H7 (cell line): ENCODE results near the gene HLA-C. TPM values are rescaled to one million over a fixed set of nuclear protein-coding genes. Genes with fewer than 3 reads are reported as not detected.
"Not testable (repeated sequence)": the region's sequence is repeated elsewhere in the genome, so short reads cannot be mapped to it uniquely, and the experiment has no call there.

Experiments used
- DNase-seq: peaks from one replicate; pipeline ENCODE4 v3.0.0; 2012
- H3K27me3 ChIP-seq: 2 replicates; pipeline ENCODE4 v1.6.0; 2011; ENCODE audit warnings: mild to moderate bottlenecking, low read length; ENCODE audit not compliant: control insufficient read depth, insufficient read depth
- H3K36me3 ChIP-seq: replicated peaks from 2 replicates; pipeline ENCODE4 v1.5.1; 2011; ENCODE audit warnings: low read length; ENCODE audit not compliant: control insufficient read depth, insufficient read depth
- H3K4me3 ChIP-seq: 2 replicates; pipeline ENCODE4 v1.5.1; 2011; ENCODE audit warnings: low read depth, mild to moderate bottlenecking, control low read depth, low read length, moderate library complexity; ENCODE audit not compliant: insufficient read depth
- total RNA-seq: library from RNA; depleted of rRNA; stranded (reverse); fragments of >200 nt; shearing (Covaris generic); gene quantifications from 2 replicates; pipeline ENCODE4 v1.2.3, GENCODE V29; 2014

HLA-C gene
- total RNA-seq, 1 experiment from 2014 or later: 33.7 TPM

- H3K27me3 ChIP-seq, DNase-seq, H3K4me3 ChIP-seq, H3K36me3 ChIP-seq: not testable (repeated sequence)
Measured at GRCh38 chr6:31263346-31263933, 8.5 kb downstream of the HLA-C start.

DNA sequence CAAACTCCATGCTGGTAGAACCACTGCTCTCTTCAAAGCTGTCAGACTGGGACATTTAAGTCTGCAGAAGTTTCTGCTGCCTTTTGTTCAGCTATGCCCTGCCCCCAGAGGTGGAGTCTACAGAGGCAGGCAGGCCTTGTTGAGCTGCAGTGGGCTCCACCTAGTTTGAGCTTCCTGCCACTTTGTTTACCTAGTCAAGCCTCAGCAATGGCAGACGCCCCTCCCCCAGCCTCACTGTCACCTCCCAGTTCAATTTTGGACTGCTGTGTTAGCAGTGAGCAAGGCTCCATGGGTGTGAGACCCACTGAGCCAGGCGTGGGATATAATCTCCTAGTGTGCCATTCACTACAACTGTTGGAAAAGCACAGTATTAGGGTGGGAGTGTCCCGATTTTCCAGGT is 11.9 kb downstream of the HLA-C start:
- H3K36me3 ChIP-seq, H3K27me3 ChIP-seq, DNase-seq, H3K4me3 ChIP-seq: not testable (repeated sequence)

DNA sequence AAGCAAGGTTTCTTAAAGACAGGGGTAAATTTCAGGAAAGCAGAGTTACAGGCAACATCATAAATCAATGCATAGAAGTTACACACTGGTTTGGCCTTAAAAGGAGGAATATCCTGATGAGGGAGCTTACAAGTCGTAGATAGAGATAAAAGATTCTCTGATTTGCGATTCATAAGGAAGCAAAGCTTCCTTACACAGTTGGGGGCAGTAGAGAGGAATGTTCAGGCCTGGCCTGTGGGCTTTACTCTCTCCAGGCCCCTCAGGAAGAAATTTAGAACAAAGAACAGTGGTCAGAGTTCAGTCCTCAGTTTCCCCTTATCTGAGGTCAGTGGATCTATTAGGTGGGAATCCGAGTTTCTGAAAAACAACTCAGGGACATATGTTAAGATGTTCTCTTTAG is 19.3 kb downstream of the HLA-C start:
- Histone ChIP-seq H3K27me3 (no peaks in the 10 kb centered on the region), H3K36me3 (no peaks in the 10 kb centered on the region), H3K4me3 (no peak overlapping the region)
- DNase-seq: no peak

GRCh38 chr6:31251261-31251660 is 20.6 kb downstream of the HLA-C start:
- no peak for DNase-seq
- H3K27me3 ChIP-seq: no peaks in the 10 kb centered on the region
- no peaks in the 10 kb centered on the region for H3K36me3 ChIP-seq
- no peak overlapping the region for H3K4me3 ChIP-seq

GRCh38 chr6:31249184-31249583 is 22.7 kb downstream of the HLA-C start:
- Histone ChIP-seq H3K4me3 (no peak overlapping the region), H3K27me3 (no peaks in the 10 kb centered on the region), H3K36me3 (no peaks in the 10 kb centered on the region)
- no peak for DNase-seq

GRCh38 chr6:31247813-31248212 is 24.1 kb downstream of the HLA-C start:
- H3K27me3 ChIP-seq: no peaks in the 10 kb centered on the region
- no peak overlapping the region for H3K4me3 ChIP-seq
- no peak for DNase-seq
- no peaks in the 10 kb centered on the region for H3K36me3 ChIP-seq

- Histone ChIP-seq H3K36me3 (no peaks in the 10 kb centered on the region), H3K27me3 (no peaks in the 10 kb centered on the region), H3K4me3 (no peak overlapping the region)
- DNase-seq: no peak
Measured at GRCh38 chr6:31246051-31246521, 25.8 kb downstream of the HLA-C start.

GRCh38 chr6:31243508-31243907 is 28.4 kb downstream of the HLA-C start:
- no peaks in the 10 kb centered on the region for H3K36me3 ChIP-seq
- no peak overlapping the region for H3K4me3 ChIP-seq
- no peak for DNase-seq
- H3K27me3 ChIP-seq: no peaks in the 10 kb centered on the region

GRCh38 chr6:31239854-31240253 is 32.0 kb downstream of the HLA-C start:
- Histone ChIP-seq H3K27me3 (no peaks in the 10 kb centered on the region), H3K4me3 (no peak overlapping the region), H3K36me3 (no peaks in the 10 kb centered on the region)
- DNase-seq: no peak

DNA sequence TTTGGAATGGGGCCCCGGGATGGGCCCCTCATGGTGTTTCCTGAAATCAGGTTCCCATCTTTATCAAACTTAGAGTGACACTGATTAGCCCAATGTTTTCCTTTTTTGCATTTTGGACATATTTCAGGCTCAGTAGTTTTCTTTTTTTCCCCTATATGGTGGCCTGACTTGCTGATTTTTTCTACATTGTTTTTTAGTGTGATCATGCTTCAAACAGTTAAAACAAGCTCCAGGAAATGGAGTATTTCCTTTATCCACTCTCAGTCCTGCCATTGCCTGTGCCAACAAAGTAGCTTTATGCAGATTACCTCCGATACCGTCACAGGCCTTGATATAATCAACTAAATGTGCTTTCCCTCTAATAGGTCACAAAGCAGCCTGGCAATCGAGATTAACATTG is 37.8 kb downstream of the HLA-C start:
- not testable (repeated sequence) for DNase-seq, H3K27me3 ChIP-seq, H3K36me3 ChIP-seq, H3K4me3 ChIP-seq

DNA sequence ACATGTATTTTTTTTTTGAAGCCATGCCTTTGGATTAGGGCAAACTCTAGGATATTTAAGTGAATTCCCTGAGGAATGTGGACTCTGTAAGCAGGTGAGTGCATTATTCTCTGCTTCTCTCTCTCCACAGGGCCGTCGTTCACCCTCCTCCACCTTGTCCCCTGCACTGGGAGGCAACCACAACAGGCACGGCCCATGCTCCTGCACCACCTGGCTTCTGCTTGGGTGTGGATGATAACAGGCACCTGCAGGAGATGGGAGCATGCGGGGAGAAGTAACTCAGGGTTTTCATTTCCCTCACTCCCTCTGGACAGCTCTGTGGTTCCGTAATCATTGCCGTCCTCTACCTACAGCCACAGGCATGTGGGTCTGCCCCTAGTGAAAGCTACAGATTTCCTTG is 43.4 kb downstream of the HLA-C start:
- no peak overlapping the region for H3K4me3 ChIP-seq
- H3K36me3 ChIP-seq: no peaks in the 10 kb centered on the region
- DNase-seq: no peak
- no peaks in the 10 kb centered on the region for H3K27me3 ChIP-seq

DNA sequence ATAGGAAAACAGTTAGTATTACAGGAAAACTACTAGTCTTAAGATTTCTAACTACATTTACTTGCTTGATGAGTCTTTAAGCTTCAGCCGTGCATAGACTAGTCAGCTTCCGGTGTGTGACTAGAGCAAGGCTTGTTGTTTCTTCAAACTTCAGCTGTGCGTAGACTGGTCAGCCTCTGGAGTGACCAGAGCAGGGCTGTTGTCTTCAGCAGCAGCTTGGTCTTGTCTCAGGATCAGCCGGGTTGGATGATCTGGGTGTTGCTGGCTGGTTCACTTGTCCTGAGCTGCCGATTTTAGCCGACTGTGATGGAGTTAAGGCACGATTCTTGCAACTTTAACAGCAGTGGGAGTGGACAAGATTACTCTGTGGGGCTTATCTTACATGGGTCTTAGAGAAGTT is 44.7 kb downstream of the HLA-C start:
- H3K4me3 ChIP-seq: no peak overlapping the region
- DNase-seq: no peak
- no peaks in the 10 kb centered on the region for H3K36me3 ChIP-seq
- no peaks in the 10 kb centered on the region for H3K27me3 ChIP-seq

GRCh38 chr6:31225735-31226134 is 46.2 kb downstream of the HLA-C start:
- no peaks in the 10 kb centered on the region for H3K27me3 ChIP-seq

GRCh38 chr6:31222496-31222895 is 49.4 kb downstream of the HLA-C start:
- H3K36me3 ChIP-seq: no peaks in the 10 kb centered on the region
- no peaks in the 10 kb centered on the region for H3K27me3 ChIP-seq
- no peak overlapping the region for H3K4me3 ChIP-seq
- no peak for DNase-seq

More at GRCh38 chr6:31225735-31226134, 46.2 kb downstream of the HLA-C start:
- Histone ChIP-seq H3K4me3 (no peak overlapping the region), H3K36me3 (no peaks in the 10 kb centered on the region)
- no peak for DNase-seq
